ENCODE measurements around the gene ZNF547.
"Not testable (repeated sequence)": the region's sequence is repeated elsewhere in the genome, so short reads cannot be mapped to it uniquely, and the experiment has no call there.

The ZNF547 gene

GRCh38 chr19:57374647-57375046, 11.3 kb downstream of the ZNF547 start:
- not testable (repeated sequence) for DNase-seq (ENCODE audit: low read depth in 2 of 2)

DNA sequence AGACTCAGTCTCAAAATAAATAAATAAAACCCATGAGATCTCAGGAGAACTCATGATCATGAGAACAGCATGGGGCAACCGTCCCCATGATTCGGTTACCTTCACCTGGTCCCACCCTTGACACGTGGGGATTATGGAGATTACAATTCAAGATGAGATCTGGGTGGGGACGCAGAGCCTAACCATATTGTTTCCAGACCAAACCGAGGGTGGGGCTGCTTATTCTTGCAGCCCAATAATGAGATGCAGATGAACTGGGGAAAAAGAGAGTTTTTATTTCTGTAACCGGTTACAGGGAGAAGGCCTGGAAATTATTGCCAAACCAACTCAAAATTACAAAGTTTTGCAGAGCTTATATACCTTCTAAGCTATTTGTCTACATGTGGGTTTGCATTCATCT, 12.8 kb downstream of the ZNF547 start:
- DNase-seq (ENCODE audit: low read depth in 2 of 2), result no peak

- DNase-seq (ENCODE audit: low read depth in 2 of 2), result no peak
These were observed 14.3 kb downstream of the ZNF547 start for GRCh38 chr19:57377498-57378146.

GRCh38 chr19:57380923-57381322, 17.6 kb downstream of the ZNF547 start:
- DNase-seq (ENCODE audit: low read depth in 2 of 2), result no peak

DNA sequence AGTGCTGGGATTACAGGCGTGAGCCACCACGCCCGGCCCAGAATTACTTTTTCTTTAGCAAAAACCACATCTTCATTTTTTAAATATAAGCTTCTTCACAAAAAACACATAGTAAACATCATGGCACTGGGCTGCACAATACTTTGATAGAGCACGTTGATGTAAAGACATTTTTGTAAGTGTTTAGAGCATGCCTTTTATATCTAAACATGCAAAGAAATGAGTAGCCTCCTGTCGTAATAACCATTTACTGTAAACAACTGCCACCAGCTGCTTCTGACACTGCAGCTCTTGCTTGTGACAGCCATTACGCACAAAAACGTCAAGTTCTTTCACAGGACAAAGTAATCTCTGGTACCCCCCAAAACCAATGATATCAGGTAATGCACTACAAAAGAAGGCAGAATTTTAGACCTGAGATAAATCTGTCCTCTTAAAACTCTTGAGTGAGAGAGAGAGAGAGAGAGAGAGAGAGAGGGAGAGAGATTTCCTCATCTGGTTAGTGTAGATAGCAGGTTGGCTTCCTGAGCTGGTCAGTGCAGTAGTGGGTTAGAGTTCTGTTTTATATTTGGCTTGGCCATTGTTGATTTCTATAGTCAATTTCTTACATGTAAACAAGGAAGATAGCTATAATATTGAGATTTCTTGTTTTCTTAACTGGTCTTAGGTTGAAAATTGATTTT, 19.6 kb downstream of the ZNF547 start:
- no peak for DNase-seq (ENCODE audit: low read depth in 2 of 2)

DNA sequence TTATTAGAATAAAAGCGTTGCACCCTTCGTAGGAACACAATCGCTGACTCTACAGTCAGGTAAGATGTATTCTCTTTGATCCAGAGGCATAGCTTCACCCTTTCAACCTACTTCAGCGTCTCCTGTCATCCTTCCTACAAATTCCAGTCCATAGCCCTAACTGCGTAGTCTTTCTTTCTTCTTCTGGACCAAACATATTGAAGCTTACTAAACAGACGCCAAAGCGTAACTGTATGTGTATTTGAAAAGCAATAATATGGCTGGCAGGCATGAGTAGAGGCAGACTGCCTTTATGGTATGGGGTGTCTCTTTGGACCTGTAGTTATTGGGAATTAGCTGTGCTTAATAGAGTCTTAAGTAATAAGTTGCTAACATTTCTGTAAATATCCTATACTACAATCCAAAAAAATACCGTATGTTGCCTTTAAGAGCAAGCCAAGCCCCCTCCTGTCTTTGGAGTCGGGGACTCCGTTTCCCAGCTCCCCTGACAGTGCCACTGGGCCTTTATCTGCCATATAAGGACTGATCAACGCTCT, 25.9 kb downstream of the ZNF547 start:
- DNase-seq (ENCODE audit: low read depth in 2 of 2), result no peak

DNA sequence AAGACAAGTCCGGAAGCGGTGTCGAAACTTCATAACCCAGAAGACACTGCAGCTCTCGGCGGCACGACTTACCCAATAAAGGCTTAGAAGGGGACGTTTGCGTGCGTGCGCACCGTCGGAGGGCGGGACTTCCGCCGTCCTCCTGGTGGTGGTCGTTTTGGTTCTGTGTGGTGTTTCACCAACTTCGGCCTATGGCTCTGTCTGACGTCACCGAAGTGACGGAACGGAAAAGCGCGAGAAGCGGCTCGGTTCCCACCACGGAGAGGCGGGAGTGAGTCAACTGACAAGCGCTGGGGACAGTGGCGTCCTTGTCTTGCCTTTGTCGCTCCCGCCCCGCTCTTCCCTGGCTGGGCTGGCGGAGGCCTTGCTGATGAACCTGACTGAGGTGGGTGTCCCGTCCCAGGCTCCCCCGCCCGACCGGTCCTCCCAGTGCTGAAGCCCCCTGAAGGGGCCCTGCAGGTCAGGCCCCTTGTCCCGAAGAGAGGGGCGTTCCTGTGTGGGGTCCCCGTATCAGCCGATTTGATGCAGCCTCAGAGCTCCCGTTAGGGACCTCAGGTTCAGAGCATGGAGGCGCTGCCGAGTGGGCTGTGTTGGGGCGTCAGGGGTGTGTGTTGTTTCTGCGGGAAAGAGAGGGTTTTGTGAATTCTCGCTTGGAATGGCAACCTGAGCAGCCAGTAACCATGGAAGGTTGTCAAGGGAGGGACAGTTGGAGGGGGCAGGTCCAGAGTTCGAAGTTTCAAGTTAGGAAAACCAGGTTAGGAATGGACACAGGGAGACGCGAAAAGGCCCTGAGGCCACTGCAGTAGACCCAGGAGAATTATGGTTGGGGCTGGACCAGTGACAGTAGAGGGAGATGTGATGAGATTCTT, 26.6 kb downstream of the ZNF547 start, which contains the start of gene ZNF548:
Gene ZNF548 (plus strand): TSS at position 125 of the 869 bp plus-strand sequence. CDS start 246 bp downstream, at position 371.
- DNase-seq (ENCODE audit: low read depth in 2 of 2), result peak; percentile 90 to 94

GRCh38 chr19:57395710-57396109, 32.4 kb downstream of the ZNF547 start:
- DNase-seq (ENCODE audit: low read depth in 2 of 2), result no peak

- DNase-seq (ENCODE audit: low read depth in 2 of 2), result no peak
These were observed 35.5 kb downstream of the ZNF547 start for GRCh38 chr19:57398868-57399267.

- no peak for DNase-seq (ENCODE audit: low read depth in 2 of 2)
These were observed 40.6 kb downstream of the ZNF547 start for GRCh38 chr19:57403737-57404563.

DNA sequence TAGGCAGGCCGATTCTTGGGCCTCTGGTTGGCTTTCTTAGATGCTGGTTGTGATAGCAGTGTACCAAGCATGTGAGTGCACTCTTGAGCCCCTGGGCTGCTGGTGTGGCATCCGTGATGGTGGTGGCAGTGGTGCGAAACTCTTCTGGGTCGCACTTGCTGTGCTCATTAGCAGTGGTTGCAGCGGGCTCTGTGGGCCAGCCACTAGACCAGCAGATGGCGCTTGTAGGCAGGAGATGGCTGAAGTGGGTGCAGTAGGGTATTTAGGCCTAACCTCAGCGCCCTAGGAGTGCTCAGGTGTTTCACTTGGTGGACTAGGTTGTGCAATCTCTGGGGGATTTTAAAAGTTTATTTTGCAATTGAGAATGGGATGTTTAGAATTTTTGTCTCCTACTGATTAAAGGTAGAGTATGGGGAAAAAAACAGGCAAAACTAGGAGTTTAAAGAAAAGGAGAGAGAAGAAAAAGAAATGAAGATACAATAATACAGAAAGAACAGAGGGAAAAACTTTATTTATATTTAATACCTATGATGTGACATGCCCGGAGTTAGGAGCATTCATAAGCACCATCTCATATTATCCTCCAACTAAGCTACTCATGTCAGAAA, 43.3 kb downstream of the ZNF547 start:
- DNase-seq (ENCODE audit: low read depth in 2 of 2), result peak; percentile 55 to 61

- peak; percentile 87 to 91 for DNase-seq (ENCODE audit: low read depth in 2 of 2)
These were observed 47.7 kb downstream of the ZNF547 start, which contains the start of gene ZNF17 for GRCh38 chr19:57410877-57411671. TSS of gene ZNF17 (plus strand) at chr19:57411161. CDS start at chr19:57413616, 2,455 bp downstream.

DNA sequence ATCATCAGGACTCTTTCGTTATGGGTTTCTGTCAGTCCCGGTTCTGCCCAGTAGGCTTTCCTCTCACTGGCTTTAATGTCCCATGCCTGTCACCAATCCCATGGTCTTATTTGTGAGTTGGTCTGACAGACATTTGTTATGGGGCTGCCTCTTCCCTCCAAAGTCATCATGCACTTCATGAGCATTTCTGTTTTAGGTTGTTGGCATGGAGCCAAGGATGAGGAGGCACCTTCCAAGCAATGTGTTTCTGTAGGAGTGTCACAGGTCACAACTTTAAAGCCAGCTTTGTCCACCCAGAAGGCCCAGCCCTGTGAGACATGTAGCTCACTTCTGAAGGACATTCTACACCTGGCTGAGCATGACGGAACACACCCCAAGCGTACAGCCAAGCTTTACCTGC, 56.1 kb downstream of the ZNF547 start:
- DNase-seq (ENCODE audit: low read depth in 2 of 2), result no peak

DNA sequence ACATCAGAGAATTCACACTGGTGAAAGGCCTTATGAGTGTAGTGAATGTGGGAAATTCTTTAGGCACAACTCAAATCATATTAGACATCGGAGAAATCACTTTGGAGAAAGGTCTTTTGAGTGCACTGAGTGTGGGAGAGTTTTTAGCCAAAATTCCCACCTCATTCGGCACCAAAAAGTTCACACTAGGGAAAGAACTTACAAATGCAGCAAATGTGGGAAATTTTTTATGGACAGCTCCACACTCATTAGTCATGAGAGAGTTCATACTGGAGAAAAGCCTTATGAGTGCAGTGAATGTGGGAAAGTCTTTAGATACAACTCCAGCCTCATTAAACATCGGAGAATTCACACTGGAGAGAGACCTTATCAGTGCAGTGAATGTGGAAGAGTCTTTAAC, 57.7 kb downstream of the ZNF547 start:
- DNase-seq (ENCODE audit: low read depth in 2 of 2), result no peak
